Duodenal mucosa (tissue), 2 donors: ENCODE measurements around the gene HTR7.
A peak's percentile ranks its signal among the peaks of the same experiment; 100 is the strongest.
"Not testable (repeated sequence)": the region's sequence is repeated elsewhere in the genome, so short reads cannot be mapped to it uniquely, and the experiment has no call there.

Experiments
- H3K27ac ChIP-seq: one replicate; pipeline ENCODE4 v1.7.0; 2013; ENCODE audit warnings: low read depth, low read length
- H3K27me3 ChIP-seq, 2 donors: one replicate each; pipeline ENCODE4 v1.7.0; 2013; ENCODE audit warnings: low read length in 2 of 2, control low read depth in 1 of 2; ENCODE audit not compliant: insufficient read depth in 2 of 2, control insufficient read depth in 1 of 2
- H3K36me3 ChIP-seq, 2 donors: one replicate each; pipeline ENCODE4 v1.7.0; 2013; ENCODE audit warnings: low read length in 2 of 2, control low read depth in 1 of 2; ENCODE audit not compliant: insufficient read depth in 2 of 2, control insufficient read depth in 1 of 2
- H3K4me1 ChIP-seq, 2 donors: one replicate each; pipeline ENCODE4 v1.7.0; 2013; ENCODE audit warnings: low read length in 2 of 2, control low read depth in 1 of 2; ENCODE audit not compliant: insufficient read depth in 2 of 2, control insufficient read depth in 1 of 2
- H3K4me3 ChIP-seq, 2 donors: one replicate each; pipeline ENCODE4 v1.7.0; 2013; ENCODE audit warnings: low read length in 2 of 2, low read depth in 1 of 2
- H3K9ac ChIP-seq, 2 donors: one replicate each; pipeline ENCODE4 v1.7.0; 2013; ENCODE audit warnings: low read length in 2 of 2, low read depth in 1 of 2
- H3K9me3 ChIP-seq, 2 donors: one replicate each; pipeline ENCODE4 v1.7.0; 2013; ENCODE audit warnings: low read length in 2 of 2, control low read depth in 1 of 2; ENCODE audit not compliant: control insufficient read depth in 1 of 2

Gene HTR7

GRCh38 chr10:90884431-90884830 lies 26.6 kb upstream of the HTR7 start:
- no peaks in the 10 kb centered on the region for H3K27me3 ChIP-seq
- H3K4me1 ChIP-seq: no peaks in the 10 kb centered on the region
- no peaks in the 10 kb centered on the region for H3K9me3 ChIP-seq
- H3K36me3 ChIP-seq: peaks cover 14 to 49% of the 10 kb centered on the region in 2 donors
- H3K4me3 ChIP-seq: no peak overlapping the region
- no peak overlapping the region for H3K27ac ChIP-seq
- H3K9ac ChIP-seq: no peak overlapping the region

- H3K36me3 ChIP-seq: peaks cover 13 to 53% of the 10 kb centered on the region in 2 donors
- H3K27me3 ChIP-seq, H3K9me3 ChIP-seq, H3K4me3 ChIP-seq, H3K4me1 ChIP-seq, H3K27ac ChIP-seq, H3K9ac ChIP-seq: not testable (repeated sequence)
Observed at GRCh38 chr10:90880059-90880719, 22.4 kb upstream of the HTR7 start.

GRCh38 chr10:90879062-90879461 lies 21.2 kb upstream of the HTR7 start:
- H3K4me3 ChIP-seq: no peak overlapping the region
- H3K4me1 ChIP-seq: no peaks in the 10 kb centered on the region
- peaks cover 13 to 45% of the 10 kb centered on the region in 2 donors for H3K36me3 ChIP-seq
- H3K27ac ChIP-seq: no peak overlapping the region
- no peak overlapping the region for H3K9ac ChIP-seq
- H3K27me3 ChIP-seq: no peaks in the 10 kb centered on the region
- H3K9me3 ChIP-seq: no peaks in the 10 kb centered on the region

- Histone ChIP-seq H3K9me3 (no peaks in the 10 kb centered on the region), H3K27ac (no peak overlapping the region), H3K36me3 (peaks cover 9 to 16% of the 10 kb centered on the region in 2 donors), H3K4me3 (peak overlapping the region; percentile 83 to 98), H3K9ac (peak overlapping the region; percentile 74 to 84), H3K27me3 (peaks cover 0 to 3% of the 10 kb centered on the region in 2 donors), H3K4me1 (peaks cover 13 to 15% of the 10 kb centered on the region in 2 donors)
Observed at GRCh38 chr10:90872648-90873020, 14.8 kb upstream of the HTR7 start.

- Histone ChIP-seq H3K27ac (no peak within 1 kb of the TSS), H3K36me3 (peaks cover 9 to 12% of the 10 kb centered on the region in 2 donors), H3K27me3 (peaks cover 0 to 4% of the 10 kb centered on the region in 2 donors), H3K9ac (peak within 1 kb of the TSS; percentile 74 to 84), H3K4me3 (peak within 1 kb of the TSS; percentile 83 to 98), H3K9me3 (no peaks in the 10 kb centered on the region), H3K4me1 (peaks cover 13 to 15% of the 10 kb centered on the region in 2 donors)
Observed at GRCh38 chr10:90871766-90872647, 14.2 kb upstream of the HTR7 start, which contains the start of gene RPP30. TSS of gene RPP30 (plus strand) at chr10:90871974. CDS start at chr10:90871987, 13 bp downstream.

- Histone ChIP-seq H3K36me3 (peaks cover 4 to 5% of the 10 kb centered on the region in 2 donors), H3K4me1 (peaks cover 13 to 15% of the 10 kb centered on the region in 2 donors), H3K9ac (peak overlapping the region; percentile 74 to 84), H3K4me3 (peak overlapping the region; percentile 83 to 98), H3K27ac (no peak overlapping the region), H3K9me3 (no peaks in the 10 kb centered on the region), H3K27me3 (peaks cover 0 to 7% of the 10 kb centered on the region in 2 donors)
Observed at GRCh38 chr10:90871279-90871765, 13.5 kb upstream of the HTR7 start.

GRCh38 chr10:90866050-90866598 lies 8.3 kb upstream of the HTR7 start:
- Histone ChIP-seq H3K36me3 (no peaks in the 10 kb centered on the region), H3K27me3 (peaks cover 7 to 12% of the 10 kb centered on the region in 2 donors), H3K9ac (no peak overlapping the region), H3K9me3 (no peaks in the 10 kb centered on the region), H3K27ac (no peak overlapping the region), H3K4me1 (peaks cover 0 to 2% of the 10 kb centered on the region in 2 donors), H3K4me3 (no peak overlapping the region)

GRCh38 chr10:90865401-90865800 lies 7.6 kb upstream of the HTR7 start:
- H3K9me3 ChIP-seq: no peaks in the 10 kb centered on the region
- no peaks in the 10 kb centered on the region for H3K4me1 ChIP-seq
- H3K27ac ChIP-seq: no peak overlapping the region
- H3K36me3 ChIP-seq: no peaks in the 10 kb centered on the region
- H3K27me3 ChIP-seq: peaks cover 7 to 12% of the 10 kb centered on the region in 2 donors
- H3K9ac ChIP-seq: no peak overlapping the region
- no peak overlapping the region for H3K4me3 ChIP-seq

GRCh38 chr10:90862908-90863514 lies 5.2 kb upstream of the HTR7 start:
- no peak overlapping the region for H3K9ac ChIP-seq
- H3K27ac ChIP-seq: no peak overlapping the region
- no peaks in the 10 kb centered on the region for H3K9me3 ChIP-seq
- H3K4me1 ChIP-seq: no peaks in the 10 kb centered on the region
- H3K4me3 ChIP-seq: no peak overlapping the region
- no peaks in the 10 kb centered on the region for H3K36me3 ChIP-seq
- H3K27me3 ChIP-seq: peaks cover 7 to 19% of the 10 kb centered on the region in 2 donors
